Frontal cortex (tissue), 4 donors: ENCODE data around the gene VASN. TPM values are rescaled to one million over a fixed set of nuclear protein-coding genes. Genes with fewer than 3 reads are reported as not detected.

ENCODE experiments used
- DNase-seq, 2 donors: peaks; one replicate each; pipeline ENCODE4 v3.0.0; 2012; ENCODE audit warnings: low spot score in 2 of 2
- FAIRE-seq: peaks from 2 replicates; lab custom pipeline; 2012; peaks lifted over from hg19 to GRCh38; lab: Jason Lieb, UNC
- total RNA-seq: library from RNA; depleted of rRNA; stranded (reverse); fragments of >200 nt; gene quantifications from one replicate; pipeline ENCODE4 v1.2.3, GENCODE V29; 2014
- donor health status: control.
- donor health status: control.
- donor health status: control.

VASN gene
- total RNA-seq, 1 donor from 2014 or later = 1.6 TPM

DNA sequence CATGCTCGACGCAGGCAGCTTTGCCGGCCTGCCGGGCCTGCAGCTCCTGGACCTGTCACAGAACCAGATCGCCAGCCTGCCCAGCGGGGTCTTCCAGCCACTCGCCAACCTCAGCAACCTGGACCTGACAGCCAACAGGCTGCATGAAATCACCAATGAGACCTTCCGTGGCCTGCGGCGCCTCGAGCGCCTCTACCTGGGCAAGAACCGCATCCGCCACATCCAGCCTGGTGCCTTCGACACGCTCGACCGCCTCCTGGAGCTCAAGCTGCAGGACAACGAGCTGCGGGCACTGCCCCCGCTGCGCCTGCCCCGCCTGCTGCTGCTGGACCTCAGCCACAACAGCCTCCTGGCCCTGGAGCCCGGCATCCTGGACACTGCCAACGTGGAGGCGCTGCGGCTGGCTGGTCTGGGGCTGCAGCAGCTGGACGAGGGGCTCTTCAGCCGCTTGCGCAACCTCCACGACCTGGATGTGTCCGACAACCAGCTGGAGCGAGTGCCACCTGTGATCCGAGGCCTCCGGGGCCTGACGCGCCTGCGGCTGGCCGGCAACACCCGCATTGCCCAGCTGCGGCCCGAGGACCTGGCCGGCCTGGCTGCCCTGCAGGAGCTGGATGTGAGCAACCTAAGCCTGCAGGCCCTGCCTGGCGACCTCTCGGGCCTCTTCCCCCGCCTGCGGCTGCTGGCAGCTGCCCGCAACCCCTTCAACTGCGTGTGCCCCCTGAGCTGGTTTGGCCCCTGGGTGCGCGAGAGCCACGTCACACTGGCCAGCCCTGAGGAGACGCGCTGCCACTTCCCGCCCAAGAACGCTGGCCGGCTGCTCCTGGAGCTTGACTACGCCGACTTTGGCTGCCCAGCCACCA lies 9.7 kb downstream of the VASN start:
- no peak for FAIRE-seq
- peak in 1 of 2 donors; percentile 71 for DNase-seq

DNA sequence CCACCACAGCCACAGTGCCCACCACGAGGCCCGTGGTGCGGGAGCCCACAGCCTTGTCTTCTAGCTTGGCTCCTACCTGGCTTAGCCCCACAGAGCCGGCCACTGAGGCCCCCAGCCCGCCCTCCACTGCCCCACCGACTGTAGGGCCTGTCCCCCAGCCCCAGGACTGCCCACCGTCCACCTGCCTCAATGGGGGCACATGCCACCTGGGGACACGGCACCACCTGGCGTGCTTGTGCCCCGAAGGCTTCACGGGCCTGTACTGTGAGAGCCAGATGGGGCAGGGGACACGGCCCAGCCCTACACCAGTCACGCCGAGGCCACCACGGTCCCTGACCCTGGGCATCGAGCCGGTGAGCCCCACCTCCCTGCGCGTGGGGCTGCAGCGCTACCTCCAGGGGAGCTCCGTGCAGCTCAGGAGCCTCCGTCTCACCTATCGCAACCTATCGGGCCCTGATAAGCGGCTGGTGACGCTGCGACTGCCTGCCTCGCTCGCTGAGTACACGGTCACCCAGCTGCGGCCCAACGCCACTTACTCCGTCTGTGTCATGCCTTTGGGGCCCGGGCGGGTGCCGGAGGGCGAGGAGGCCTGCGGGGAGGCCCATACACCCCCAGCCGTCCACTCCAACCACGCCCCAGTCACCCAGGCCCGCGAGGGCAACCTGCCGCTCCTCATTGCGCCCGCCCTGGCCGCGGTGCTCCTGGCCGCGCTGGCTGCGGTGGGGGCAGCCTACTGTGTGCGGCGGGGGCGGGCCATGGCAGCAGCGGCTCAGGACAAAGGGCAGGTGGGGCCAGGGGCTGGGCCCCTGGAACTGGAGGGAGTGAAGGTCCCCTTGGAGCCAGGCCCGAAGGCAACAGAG lies 10.5 kb downstream of the VASN start:
- no peak for FAIRE-seq
- no peak for DNase-seq

DNA sequence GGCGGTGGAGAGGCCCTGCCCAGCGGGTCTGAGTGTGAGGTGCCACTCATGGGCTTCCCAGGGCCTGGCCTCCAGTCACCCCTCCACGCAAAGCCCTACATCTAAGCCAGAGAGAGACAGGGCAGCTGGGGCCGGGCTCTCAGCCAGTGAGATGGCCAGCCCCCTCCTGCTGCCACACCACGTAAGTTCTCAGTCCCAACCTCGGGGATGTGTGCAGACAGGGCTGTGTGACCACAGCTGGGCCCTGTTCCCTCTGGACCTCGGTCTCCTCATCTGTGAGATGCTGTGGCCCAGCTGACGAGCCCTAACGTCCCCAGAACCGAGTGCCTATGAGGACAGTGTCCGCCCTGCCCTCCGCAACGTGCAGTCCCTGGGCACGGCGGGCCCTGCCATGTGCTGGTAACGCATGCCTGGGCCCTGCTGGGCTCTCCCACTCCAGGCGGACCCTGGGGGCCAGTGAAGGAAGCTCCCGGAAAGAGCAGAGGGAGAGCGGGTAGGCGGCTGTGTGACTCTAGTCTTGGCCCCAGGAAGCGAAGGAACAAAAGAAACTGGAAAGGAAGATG lies 11.2 kb downstream of the VASN start:
- DNase-seq = no peak
- FAIRE-seq = no peak

DNA sequence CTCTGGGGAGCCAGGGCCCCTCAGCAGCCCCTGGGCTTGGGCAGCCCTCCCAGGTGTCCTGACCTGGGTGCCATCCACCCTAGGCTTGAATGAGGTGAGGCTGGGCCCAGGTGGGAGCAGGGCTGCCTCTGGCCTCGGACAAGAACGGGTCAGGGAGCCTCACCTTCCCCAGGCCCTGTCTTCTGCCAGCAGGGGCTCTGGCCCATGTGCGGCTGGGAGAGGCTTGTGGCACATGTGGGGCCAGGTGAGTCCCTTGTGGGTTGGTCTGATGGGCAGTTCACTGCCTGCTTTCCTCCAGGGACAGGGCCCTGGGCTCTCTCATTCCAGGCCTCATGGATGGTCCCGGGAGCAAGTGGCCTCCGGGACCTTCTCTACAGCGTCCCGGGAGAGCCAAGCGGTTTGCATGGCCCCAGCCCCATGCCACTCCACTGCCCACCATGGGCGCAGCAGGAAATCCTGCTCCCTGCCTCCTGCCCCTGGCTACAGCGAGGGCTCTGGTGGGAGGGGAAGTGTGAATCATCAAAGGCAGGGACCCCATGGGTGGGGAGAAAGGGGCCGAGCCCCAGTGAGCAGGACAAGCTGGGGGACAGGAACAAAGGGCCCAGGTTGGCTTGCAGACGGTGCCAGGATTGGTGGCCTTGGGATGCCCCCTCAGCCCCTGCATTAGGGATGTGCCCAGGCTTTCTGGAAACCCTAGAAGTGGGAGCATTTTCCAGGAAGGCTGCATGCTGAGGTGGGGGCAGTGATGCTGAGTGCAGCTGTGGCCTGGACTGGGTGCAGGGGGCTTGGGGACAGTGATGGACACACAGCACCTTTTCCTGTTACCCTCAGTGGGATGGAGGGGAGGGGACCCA lies 12.2 kb downstream of the VASN start:
- no peak for FAIRE-seq

DNA sequence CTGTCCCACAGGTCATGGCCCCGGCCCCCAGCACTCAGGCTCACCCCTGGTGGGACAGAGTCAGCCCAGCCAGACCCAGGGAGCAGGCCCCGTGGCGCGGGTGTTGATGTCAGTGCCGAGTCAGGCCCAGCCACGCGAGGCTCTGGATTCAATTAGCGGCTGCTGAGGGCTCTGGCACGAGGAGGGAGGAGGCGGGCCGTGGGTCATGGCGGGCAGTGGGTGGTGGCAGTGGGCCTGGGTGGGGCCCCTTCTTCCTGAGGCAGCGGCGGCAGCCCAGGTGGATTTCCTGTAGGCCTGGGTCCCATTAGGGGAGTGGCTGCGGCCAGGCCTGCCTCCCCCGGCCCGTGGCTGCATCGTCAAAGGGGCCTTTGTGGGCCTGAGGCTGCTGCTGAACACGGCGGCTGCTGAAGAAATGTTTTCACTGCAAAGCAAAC lies 12.9 kb downstream of the VASN start:
- DNase-seq = no peak
- FAIRE-seq = no peak

More for the DNA sequence above, 12.2 kb downstream of the VASN start:
- no peak for DNase-seq

DNA sequence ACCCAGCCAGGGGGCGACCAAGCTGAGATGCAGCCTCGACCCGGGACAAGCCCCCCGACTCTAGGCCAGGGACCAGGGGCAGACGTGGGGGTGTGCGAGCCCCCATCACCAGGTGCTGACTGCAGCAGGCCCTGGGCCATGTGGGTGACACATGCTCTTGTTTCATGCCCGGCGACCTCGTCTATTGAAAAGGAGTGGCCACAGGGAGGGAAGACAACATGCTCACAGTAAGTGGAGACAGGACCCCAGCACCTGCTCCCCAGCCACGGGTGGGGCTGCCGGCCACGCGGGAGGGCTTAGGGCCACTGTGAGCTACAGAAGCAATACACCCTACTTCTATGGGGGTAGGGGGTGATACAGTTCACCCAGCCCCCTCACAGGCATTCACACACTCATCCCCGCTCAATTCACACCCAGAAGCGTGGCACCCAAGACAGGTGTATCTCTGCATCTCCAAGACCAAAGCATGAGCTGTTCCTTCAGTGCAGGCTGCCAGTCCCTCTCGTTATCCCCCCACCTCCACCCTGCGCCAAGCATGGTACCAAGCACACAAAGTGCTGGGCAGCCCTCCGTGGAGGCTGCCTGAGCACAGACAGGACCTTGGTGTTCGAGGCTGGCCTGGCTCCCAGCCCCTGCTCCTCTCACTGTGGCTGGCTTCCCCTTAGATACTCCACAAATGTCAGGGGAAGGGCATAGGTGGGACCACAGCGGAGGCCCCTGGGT lies 13.6 kb downstream of the VASN start:
- FAIRE-seq (no peak), DNase-seq (no peak)

DNA sequence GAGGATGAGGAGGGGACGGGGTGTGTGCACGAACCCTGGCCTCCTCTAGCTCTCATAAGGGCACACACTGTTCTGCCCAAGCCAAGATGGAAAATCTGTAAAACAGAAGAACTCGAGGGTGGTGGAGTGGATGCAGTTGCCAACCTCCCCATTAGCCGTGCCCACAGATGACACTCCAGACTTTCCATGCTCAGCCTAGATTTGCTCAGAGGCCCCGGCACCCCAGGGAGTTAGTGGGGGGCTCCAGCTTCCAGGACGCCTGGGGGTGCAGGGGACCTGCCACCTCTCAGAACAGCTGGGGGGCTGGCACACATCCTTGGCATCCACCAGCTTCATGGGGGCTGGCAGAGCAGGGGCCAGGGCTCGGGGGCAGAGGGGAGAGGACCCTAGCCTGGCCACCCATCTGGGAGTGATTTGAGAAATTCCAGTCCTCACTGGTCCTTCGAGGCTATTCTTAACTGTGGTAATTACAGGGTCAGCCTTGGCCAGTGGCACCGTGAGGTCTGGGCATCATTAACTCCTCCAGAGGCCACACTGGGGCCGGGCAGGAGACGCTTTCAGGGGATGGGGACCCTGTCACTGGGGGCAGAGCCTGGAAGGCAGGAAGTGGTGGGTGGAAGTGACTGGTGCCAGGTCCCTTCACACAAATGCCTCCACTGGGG lies 14.3 kb downstream of the VASN start:
- no peak for FAIRE-seq

DNA sequence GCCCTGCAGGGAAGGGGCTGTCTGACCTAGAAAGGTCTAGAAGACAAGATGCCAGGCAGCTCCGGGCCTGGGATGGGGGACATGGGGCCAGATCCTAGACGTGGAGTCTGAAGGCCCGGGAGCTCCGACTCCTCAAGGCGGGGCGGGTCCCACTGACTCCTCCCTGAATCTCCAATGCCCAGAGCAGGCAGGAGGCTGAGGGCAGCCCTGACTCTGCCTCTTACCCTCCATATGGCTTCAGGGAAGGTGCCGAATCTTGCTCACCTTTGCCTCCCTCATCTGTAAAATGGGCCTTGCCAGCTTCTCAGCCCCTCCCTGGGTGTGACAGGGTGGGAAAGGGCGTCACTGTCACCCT lies 14.8 kb downstream of the VASN start:
- FAIRE-seq (no peak), DNase-seq (no peak)

More for the DNA sequence above, 14.3 kb downstream of the VASN start:
- DNase-seq = no peak

DNA sequence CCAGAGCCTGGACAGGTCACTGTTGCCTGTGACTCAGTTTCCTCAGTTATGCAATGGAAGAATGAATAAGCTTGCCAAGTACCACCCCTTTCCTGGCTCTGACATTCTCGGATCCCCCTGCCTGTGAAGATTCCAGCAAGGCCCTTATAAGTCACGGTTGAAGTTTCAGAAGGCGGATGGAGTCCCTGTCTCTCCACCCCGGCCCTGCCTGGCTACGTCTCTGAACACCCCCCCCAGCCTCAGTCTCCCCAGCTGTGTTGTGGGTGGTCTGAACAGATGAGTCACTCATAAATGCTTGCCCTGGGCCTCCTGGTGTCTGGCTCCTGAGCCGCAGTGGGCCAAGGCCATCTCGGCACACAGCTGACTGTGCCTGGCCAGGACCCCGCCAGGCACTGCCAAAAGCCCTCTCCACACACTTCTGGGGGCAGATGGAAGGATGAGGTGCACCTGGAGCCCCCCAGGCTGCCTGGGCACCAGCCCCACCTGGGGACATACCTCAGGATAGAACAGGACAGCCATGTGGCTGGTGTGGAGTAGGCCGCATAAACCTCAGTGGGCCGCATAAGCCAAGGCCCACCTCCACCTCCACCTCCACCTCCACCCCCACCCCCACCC lies 15.4 kb downstream of the VASN start:
- DNase-seq = no peak
- no peak for FAIRE-seq

DNA sequence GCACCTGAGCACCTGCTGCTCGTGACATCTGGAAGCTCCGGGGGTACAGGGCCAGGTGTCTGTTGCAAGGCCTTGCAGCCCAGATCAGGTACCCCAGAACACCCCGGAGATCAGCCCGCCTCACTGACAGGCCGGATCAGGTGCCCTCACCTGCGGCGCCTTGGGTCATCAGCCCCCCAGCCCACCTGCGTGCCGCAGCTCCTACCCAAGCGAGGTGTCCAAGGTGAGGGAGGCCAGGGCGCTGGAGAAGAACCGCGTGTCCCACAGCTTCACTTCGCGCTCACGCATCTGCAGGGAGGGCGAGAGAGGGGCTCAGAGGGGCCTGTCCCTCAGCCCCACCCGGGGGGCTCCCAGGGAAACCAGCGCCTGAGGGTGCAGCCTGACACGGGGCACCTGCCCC lies 16.1 kb downstream of the VASN start:
- FAIRE-seq (no peak), DNase-seq (no peak)

DNA sequence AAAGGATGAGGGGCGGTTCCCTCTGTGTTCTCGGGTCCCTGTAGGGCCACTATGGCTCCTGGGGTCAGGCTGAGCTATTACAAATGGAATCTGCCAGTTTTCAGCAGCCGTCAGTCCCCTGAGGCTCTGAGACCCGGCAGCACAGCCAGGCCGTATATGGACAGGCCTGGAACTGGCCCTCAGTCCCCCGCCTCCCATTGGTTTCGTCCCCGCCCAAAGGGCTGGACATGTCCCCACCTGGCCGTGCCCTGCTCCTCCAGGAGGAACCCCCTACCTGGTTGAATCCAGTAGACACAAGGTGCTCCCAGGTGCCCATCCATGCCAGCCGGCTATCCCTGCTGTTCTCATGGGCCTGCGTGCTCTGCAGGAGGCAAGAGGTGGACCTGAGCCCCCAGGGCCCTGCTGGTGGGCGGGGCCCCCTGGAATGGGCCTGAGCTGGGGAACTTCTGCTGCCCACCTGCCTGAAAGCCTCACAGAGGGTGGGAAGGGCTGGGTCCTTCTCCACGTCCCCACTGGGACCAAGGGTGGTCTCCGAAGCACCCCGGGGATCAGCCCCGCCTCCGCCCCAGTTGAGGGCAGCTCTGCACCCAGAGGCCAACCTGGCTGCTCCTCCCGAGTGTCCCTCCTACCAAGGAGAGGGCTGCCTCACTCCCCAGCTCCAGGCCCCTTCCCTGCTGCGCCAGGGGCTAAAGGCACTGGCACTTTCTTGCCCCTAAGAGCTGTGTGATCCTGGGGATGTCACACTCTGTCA lies 16.8 kb downstream of the VASN start:
- FAIRE-seq (no peak), DNase-seq (no peak)

DNA sequence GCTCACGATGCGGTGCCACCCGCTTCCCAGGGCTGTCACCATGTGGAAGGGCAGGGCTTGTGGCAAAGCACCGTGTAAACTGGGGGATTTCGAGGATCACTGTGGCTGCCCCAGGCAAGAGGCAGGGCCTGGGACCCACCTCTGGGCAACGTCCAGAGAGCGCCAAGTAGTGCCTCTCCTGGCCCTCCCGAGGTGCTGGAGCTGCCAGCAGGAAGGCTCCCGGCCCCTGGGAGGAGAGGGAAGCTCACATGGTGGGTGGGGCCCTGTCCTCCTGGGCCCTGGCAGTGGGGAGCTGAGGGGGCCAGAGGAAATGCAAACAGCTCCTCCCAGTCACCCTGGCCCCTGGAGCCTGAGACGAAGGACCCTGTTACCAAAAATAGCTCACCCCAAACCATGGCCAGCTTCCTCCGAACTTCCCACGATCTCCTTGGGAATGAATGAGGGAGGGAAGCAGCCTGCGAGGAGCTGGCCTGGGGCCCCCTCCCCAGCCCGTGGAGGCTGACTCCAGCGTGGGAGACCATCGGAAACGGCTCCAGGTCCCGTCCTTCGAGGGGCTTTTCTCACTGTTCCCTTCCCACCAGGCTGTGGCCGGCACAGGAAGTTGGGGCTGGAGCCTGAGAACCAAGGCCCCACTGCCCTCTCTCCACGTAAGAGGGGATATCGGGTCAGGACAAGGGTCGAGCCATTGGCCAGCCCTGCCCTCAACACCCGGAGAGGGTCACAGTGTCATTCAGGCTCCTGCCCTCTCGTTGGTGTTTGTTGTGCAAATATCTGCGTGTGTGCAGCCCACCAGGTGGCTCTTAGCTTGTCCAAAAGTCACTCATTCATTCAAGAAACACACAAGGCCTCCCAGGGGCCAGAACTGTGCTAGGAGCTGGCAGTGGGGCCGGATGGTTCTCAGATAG lies 17.7 kb downstream of the VASN start:
- DNase-seq (no peak), FAIRE-seq (no peak)

DNA sequence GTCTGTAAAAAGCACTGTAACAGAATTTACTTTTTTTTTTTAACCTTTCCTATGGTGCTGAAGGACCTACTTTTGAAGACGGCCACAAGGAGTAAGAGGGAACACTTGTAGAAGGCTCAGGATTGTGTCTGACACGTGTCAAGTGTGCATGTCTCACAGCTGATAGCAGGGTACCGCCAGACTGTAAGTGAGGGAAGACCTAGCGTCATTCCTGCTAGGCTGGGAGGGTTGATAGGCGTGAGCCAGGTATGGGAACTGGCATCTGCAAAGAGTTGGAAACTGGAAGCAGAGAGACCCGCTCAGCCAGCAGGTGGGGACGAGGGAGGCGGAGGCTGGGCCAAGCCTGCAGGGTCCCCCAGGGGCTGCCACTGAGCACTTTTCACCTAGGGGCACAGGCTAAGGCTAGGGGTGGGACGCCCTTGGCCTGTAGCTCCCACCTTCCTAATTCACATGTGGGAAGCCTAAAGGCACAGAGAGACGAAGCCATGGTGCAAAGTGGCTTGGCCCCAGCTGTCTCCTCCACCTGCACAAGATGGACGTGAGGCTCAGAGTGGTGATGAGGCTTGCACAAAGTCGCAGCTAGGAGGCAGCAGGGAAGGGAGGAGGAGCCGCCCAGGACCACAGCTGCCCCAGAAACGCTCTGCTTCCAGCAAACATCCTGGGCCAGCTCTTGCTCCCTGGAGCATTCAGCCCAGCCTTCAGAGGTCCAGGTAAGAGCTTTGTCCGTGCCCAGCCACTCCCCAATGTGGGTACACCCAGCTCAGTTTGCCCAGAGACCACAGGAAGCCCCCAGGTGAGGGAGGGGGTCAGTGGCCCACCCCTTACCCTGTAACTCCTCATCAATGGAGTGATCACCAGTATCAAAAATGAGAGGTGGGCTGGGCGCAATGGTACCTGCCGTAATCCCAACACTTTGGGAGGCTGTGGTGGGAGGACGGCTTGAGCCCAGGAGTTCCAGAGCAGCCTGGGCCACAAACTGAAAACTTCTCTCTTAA lies 18.9 kb downstream of the VASN start:
- DNase-seq (no peak), FAIRE-seq (no peak)

DNA sequence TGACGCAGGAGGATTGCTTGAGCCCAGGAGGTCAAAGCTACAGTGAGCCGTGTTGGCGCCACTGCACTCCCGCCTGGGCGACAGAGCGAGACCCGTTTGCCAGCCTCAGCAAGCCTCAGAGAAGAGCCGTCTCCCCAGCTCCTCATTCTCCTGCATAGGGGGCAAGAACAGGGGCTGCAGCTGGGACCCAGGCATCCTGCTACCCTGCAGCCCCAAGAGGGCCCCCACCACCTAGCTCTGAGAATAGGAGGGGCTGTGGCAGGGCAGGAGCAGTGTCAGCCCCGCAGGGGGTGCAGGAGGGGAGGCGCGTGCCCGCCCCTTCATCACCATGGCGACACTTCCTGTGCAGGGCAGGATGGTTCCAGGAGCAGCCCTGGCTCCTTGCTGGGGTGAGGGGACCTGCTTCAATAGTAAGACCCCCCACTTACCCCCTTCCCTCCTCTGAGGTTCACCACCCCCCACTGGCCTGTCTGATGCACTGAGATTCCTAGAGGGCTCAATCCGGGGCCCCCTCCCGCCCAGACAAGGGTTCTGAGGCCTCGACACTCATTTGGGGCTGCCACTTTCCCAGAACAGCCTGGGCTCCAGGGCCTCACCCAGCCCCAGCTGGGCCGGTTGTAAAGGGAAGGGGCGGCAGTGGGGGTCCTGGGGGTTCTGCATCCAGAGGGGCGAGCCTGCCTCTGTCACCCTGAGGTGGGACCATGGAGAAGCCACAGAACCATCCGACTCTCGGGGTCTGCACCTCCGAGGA lies 20.2 kb downstream of the VASN start:
- no peak for FAIRE-seq
- no peak for DNase-seq
